HG02870 (cell line): Measurements from ENCODE around the gene NT5C2.
"Not testable (repeated sequence)": the region's sequence is repeated elsewhere in the genome, so short reads cannot be mapped to it uniquely, and the experiment has no call there.

Source experiments
- ATAC-seq: cut with Tn5 transposase; IDR thresholded peaks from one replicate; pipeline ENCODE4 v1.9.1; 2021; ENCODE audit warnings: mild to moderate bottlenecking, moderate library complexity; ENCODE audit not compliant: unreplicated experiment

NT5C2 gene

DNA sequence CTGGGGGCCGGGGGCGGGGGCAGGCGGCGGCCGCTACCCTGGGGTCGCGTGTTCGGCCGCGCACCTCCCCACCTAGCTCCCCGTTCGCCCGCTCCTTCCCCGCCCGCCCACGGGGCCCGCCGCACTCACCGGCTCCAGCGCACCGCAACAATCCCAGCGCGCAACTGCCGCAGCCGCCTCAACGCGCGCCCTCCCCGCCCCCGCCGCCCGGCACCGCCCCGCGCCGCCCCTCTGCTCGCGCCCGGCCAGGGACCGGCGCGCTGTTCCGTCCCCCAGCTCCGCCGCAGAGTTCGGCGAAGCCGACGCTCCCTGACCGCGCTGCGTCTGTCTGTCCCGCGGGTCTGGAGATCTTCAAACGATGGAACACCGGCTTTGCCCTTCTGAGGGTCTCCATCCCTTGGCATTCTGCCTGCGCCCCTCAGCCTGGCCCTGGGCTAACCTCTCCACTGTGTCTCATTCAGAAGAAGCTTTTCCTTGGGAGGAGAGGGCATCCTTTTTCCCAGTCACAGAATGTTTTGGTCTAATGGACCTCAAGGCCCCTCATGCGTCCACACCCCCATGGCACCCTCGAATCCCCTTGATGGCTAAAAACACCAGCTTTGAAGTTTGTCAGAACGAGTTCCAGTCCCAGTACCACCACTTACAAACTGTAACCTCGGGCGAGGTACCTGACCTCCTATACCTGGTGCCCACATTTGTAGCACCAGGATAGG is at the start of gene NT5C2:
Gene NT5C2 (minus strand): TSS at position 166 of the 713 bp plus-strand sequence. CDS start 18,314 bp downstream, outside the sequence.
- peak; percentile 50 for ATAC-seq

DNA sequence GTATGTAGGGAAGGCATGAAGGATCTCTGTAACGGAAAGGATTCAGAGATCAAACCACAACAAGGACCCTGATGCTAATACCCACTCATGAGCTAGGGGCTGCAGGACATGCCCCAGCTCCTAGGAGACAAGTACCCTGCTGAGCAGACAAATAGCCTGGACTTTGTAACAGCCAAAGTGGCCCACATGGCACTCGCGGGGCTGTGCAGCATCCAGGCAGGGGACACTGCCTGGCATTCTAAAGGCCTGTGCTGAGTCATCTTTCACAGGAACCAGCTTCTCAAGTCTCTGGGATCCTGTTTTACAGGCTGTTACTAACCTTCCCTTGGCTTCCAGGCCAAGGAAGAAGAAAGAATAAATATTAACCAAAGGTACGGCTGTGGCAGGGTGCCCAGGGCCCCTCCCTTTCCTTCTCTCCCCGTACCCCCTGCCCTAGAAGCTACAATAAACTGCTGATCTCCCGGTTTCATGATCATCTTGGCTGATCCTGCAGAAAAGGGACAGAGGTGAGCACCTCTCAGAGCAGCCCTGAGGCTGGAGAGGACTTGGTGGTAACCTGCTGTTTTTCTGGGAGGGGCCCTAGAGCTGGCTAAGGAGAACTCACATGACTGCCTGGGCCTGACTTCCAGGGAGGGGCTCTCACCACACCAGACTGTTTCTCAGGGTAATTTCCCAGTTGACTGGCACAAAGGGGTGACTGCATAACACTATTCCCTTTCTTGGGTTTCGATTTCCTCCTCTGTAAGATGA is 48.4 kb upstream of the NT5C2 start:
- ATAC-seq = no peak

DNA sequence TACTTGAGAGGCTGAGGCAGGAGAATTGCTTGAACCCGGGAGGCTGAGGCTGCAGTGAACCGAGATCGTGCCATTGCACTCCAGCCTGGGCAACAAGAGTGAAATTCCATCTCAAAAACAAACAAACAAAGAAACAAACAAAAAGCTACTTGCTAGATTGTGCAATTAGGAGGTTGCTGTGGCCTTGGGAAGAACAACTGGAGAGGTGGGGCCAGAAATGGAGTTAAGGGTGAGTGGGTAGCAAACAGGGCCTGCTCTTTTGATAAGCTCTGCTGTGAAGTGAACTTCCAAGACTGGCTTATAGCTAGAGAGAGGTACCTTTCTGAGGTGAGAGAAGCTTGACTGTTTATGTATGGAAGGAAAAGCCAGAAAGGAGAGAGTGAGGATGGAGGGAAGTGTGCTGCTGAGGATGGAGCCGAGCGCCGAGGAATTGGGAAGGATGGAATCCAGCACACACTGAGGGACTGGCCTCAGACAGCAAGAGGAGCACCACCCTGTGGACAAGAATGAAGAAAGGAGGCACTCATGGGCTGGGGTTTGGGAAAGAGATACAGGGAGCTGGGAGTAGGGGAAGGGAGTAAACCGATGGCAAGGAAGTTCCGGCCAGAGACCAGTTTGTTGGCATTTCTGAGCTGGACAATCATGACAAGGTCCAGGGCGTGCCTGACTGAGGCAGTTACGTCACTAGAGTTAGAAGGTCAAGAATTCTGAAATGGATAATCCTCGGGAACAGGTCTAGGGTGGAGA is 45.6 kb upstream of the NT5C2 start:
- no peak for ATAC-seq

- no peak for ATAC-seq
These were observed 42.7 kb upstream of the NT5C2 start for GRCh38 chr10:103235775-103236174.

GRCh38 chr10:103232772-103233488 is 39.9 kb upstream of the NT5C2 start:
- no peak for ATAC-seq

- no peak for ATAC-seq
These were observed 39.1 kb upstream of the NT5C2 start for GRCh38 chr10:103232131-103232673.

DNA sequence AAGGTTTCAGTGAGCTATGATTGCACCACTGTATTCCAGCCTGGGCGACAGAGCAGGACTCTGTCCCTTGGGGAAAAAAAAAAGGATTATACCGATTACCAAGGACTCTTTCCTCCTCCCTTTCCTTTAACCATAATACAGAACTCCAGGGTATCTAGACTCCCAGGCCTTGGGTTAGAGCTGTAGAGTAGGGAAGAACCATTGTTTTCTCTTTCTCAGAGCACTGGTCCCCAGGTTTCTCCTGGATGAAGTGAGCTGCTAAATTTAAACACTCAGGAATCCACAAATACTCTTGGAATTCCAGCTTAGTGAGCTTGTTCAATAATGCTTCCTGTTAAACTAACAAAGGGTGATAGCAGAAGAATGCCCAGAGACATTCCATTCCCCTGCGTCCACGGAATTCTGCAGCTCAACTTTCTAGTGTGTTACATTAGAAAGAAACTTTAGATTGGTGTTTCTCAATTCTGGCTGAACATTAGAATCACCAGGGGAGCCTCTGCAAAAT is 38.0 kb upstream of the NT5C2 start:
- no peak for ATAC-seq

GRCh38 chr10:103227416-103227815 is 34.3 kb upstream of the NT5C2 start:
- ATAC-seq = no peak

GRCh38 chr10:103225939-103226338 is 32.9 kb upstream of the NT5C2 start:
- ATAC-seq = no peak

GRCh38 chr10:103224721-103225120 is 31.6 kb upstream of the NT5C2 start:
- not testable (repeated sequence) for ATAC-seq

DNA sequence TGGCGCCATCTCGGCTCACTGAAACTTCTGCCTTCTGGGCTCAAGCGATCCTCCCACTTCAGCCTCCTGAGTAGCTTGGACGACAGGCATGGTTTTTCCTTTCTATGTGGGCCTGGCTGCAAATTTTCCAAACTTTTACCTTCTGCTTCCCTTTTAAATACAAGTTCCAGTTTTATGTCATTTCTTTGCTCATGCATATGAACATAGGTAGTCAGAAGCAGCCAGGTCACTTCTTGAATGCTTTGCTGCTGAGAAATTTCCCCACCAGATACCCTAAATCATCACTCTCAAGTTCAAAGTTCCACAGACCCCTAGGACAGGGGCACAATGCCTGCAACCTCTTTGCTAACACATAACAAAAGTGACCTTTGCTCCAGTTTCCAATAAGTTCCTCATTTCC is 31.1 kb upstream of the NT5C2 start:
- ATAC-seq = no peak

DNA sequence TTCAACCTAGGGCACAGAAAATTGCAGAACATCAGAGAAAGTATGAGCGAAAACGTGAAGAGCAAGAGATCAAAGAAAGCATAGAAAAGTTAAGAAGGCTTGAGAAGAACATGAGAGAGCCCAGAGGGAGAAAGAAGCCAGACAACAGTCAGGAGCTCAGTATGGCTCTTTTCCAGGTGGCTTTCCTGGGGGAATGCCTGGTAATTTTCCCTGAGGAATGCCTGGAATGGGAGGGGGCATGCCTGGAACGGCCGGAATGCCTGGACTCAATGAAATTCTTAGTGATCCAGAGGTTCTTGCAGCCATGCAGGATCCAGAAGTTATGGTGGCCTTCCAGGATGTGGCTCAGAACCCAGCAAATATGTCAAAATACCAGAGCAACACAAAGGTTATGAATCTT is 23.3 kb upstream of the NT5C2 start:
- not testable (repeated sequence) for ATAC-seq

GRCh38 chr10:103215601-103216000 is 22.5 kb upstream of the NT5C2 start:
- ATAC-seq = no peak

- ATAC-seq = not testable (repeated sequence)
These were observed 17.2 kb upstream of the NT5C2 start for GRCh38 chr10:103210262-103210661.

DNA sequence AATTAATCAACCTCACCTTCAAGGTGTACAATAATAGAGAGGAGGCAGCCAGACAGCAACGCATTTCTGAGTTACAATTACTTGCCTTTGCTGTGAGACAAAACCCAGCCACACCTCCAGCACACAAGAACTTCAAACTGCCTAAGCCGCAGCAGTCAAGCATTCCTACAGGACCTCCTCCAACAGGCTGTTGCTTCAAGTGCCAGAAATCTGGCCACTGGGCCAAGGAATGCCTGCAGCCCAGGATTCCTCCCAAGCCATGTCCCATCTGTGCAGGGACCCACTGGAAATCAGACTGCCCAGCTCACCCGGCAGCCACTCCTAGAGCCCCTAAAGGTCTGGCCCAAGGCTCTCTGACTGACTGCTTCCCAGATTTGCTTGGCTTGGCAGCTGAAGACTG is 14.6 kb upstream of the NT5C2 start:
- not testable (repeated sequence) for ATAC-seq

DNA sequence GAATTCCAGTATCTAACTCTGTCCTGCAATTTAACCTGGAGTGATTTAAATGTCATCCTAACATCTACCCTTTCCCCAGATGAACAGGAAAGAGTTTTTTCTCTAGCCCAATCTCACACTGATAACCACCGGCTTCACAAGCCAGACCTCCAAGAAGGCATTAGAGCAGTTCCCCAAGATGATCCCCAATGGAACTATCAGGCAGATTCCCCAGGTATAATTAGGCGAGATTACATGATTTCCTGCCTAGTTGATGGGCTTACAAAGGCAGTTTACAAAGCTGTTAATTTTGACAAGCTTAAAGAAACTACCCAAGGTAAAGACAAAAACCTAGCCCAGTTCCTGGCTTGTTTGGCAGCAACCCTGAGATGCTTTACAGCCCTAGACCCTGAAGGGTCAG is 14.1 kb upstream of the NT5C2 start:
- ATAC-seq = no peak

DNA sequence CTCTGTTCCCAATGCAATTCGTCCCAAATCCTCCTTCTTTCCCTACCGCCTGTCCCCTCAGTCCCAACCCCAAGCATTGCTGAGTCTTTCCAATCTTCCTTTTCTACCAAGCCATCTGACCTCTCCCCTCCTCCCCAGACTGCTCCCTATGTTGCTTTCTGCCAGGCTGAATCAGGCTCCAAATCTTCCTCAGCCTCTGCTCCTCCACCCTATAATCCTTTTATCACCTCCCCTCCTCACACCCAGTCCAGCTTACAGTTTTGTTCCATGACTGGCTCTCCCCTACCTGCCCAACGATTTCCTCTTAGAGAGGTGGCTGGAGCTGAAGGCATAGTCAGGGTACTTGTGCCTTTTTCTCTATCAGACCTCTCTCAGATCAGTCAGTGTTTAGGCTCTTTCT is 13.6 kb upstream of the NT5C2 start:
- ATAC-seq = not testable (repeated sequence)

DNA sequence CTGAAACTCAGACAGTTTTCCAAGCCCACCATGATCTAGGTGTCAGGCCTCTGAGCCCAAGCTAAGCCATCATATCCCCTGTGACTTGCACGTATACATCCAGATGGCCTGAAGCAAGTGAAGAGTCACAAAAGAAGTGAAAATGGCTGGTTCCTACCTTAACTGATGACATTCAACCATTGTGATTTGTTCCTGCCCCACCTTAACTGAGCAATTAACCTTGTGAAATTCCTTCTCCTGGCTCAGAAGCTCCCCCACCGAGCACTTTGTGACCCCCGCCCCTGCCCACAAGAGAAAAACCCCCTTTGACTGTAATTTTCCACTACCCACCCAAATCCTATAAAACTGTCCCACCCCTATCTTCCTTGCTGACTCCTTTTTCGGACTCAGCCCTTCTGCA is 12.3 kb upstream of the NT5C2 start:
- ATAC-seq = not testable (repeated sequence)

DNA sequence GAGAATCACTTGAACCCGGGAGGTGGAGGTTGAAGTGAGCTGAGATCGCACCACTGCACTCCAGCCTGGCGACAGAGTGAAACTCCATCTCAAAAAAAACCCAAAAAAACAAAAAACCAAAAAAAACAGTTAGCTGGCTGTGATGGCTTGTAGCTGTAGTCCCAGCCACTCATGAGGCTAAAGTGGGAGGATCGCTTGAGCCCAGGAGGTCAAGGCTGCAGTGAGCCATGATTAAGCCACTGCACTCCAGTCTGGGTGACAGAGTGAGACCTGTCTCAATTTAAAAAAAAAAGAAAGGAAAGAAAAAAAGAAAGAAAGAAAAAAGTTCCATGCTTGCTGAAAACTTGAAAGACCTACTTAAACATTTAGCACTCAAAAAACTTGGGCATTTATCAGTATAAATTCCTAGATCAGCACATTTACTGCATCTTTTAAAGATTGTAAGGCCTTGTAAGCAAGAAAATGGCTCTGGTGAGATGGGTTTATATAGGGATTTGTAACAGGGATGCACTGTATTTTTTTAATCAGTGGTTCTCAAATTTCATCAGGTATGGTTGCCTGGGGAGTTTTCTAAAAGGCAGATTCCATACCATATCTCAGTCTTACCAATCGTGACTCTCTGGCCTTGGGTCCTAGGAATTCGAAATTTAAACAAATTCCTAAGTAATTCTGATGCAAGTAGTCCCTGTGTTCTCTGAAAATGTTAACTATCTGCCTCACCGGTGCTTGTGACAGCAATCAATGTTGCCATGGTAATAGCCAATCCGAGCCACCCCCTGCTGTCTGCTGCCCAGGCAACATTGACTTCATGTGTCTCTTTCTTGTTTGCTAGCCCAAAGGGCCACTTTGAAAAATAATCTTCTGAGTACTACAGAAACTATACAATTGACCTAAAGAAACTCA is 11.5 kb upstream of the NT5C2 start:
- no peak for ATAC-seq
